ENCODE results near the gene ISM1.

Gene ISM1

DNA sequence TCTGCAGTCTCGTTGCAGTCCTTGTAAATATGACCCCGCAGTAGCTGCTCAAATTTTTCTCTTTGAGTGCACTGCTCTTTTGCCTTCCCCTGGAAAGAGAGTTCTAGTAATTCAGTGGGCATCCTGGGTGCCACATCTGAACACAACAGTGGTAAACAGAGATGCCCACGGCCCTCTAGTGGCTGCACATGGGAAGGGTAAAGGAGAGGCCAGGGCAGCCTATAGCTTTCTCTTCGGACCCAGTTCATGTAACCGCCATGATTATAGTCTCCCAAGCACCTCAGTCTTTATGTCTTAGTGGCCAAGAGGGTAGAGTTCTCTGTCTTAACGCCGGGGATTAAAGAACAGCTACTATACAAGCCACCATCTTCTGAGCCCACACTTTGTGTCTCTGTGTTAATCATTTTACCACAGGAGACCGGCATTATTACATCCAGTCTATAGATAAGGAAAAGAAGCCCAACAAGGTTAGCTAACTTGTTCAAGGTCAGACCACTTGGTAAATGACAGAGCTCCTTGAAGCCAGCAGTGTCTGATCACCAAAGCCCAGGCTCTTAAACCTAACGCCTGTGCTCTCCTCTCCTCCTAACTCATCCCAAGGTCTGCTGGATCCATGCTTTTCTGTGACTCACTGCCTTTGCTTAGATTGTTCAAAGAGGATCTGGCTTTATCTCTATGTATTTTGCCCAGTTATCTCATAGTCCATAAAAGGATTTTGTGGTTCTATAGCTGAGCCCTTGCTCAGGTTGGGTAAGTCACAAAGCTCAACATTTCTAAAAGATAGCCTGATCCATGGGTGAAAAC lies 81.8 kb downstream of the ISM1 start:
- peak in 5 of 56 donors; percentile 3 to 18 (median 6) for DNase-seq

DNA sequence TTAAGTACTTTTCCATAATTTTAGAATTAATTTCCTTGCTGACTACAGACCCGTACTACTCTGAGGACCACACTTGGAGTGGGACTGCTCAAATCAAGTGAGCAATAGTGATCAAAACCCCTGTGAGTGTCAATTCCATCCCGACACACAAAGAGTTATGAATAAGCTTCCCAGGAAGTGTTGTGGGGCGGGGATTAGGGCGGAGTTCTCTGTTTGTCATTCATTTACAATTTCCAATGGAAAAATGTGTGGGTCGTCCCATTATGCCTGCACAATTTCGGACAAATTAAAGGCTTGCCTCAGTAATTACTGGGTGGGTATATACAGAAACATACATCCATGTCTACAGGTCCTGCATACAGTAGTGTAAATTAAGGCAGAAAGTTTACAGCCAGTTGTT lies 84.2 kb downstream of the ISM1 start:
- no peak for DNase-seq

DNA sequence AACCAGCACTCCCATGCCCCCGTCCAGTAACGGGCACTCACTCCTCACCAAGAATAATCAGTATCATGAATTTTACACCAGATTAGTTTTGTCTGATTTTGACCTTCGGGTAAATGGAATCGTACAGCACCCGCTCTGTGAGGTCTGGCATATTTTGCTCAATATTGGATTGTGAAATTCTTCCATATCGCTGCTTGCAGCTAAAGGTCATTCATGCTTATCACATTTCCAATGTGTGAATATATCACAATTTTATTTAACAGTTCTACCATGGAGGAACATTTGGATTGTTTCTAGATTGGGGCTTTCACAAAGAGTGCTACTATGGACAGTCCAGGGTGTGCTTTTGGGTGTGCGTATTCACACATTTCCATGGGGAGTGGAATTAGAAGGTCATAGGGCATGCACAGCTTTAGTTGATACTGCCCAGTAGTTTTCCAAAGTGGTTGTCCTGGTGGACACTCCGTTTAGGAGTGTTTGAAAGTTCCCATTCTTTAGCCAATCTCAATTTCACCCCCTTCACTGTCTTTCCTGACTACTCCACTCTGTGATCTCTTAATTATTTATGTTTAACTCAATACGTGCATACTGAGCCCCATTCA lies 86.6 kb downstream of the ISM1 start:
- DNase-seq = no peak

DNA sequence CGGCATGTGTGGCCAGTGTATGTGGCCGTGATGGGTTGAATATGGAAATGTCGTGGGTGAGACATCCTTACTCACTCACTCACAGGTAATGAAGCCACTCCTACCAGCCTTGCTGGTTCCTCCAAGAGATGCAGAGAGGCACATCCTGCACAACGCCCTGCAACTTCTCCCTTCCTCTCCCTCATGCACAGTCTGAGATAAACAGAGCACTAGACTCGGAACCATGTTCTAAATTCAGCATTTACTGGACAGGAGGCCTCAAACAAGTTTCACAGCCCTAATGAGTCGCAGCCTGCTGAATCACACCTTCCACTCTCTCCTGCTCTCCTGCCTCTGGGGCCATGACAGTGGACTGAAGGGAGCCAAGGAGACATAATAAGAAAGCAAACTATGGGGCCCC lies 91.2 kb downstream of the ISM1 start:
- no peak for DNase-seq

DNA sequence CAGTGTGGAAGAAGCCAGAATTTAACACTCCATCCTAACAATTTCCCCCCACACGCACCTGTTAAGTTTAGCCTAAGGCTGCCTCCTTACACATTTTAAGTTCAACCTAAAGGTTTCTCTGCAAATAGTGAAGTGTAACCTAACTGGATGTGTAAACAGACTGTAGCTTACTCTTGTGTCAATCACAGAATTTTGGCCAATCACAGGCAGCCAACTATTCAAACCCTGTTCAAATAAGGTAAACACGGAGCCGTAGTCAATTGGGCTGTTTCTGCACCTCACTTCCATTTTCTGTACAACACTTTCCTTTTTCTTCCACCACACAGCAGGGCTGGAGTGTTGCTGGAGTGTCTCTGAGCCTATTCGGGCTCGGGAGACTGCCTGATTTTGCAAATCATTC lies 92.1 kb downstream of the ISM1 start:
- no peak for DNase-seq

DNA sequence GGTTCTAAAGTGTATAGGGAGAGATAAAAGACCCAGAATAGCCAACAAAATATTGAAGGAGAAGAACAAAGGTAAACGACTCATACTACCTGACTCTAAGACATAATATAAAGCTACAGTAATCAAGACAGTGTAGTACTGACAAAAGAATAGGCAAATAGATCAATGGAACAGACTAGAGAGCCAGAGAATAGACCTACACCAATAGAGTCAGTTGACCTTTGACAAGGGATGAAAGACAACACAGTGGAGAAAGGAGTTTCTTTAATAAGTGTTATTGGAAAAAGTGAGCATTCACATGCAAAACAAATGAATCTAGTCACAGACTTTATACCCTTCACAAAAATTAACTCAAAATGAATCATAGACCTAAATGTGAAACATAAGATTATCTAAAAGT lies 96.4 kb downstream of the ISM1 start:
- no peak for DNase-seq

DNA sequence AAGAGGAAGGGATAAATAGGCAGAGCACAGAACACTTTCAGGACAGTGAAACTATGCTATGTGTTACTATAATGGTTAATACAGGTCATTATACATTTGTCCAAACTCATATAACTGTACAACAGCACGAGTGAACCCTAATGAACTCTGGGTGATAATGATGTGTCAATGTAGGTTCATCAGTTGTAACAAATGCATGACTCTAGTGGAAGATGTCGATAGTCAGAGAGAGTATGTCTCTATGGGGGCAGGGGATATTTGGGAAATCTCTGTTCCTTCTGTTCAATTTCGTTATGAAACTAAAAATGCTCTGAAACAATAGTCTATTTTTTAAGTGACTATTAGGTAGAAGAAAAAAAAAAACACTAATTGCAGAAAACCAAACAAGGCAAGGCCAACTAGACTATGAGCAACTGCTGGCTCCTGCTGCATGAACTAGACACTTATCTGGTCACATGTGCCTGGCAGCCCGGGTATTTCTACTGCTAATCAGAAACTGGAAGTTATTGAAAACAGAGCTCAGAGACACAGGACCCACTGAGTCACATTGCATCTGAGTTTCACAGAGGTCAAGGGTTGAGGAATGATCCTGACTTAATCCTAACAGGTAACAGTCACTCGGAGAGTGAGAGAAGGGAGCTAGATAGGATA lies 97.9 kb downstream of the ISM1 start:
- no peak for DNase-seq

DNA sequence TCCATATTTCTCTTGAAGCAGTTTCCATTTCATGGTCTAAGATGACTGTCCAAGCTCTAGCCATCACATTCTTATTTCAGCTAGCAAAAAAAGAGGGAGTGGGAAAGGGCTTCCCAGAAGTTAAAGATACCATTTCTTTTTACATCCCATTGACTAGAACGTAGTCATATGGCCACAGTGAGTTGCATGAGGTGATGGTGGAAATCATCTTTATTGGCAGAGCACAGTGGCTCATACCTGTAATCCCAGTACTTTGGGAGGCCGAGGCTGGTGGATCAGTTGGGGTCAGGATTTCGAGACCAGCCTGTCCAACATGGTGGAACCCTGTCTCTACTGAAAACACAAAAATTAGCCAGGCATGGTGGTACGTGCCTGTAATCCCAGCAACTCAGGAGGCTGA lies 99.6 kb downstream of the ISM1 start:
- no peak for DNase-seq

DNA sequence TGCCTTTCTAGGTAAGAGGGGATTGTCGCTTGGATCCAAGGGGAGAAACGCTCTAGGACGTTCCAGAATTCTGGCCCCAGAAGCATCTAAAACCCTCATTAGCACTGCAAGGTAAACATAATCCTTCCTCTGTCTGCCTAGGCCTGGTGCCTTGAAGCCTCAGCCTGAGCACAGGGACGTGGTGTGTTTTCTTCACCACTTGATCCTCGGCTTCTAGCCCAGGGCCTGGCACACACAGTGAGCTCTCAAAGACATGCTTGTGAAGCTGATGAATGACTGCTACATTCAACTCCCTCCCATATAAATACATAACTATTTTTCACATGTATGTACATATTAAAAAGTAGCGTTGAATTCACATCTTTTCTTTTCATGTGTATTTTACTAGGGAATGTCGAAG lies 100.3 kb downstream of the ISM1 start:
- no peak for DNase-seq

DNA sequence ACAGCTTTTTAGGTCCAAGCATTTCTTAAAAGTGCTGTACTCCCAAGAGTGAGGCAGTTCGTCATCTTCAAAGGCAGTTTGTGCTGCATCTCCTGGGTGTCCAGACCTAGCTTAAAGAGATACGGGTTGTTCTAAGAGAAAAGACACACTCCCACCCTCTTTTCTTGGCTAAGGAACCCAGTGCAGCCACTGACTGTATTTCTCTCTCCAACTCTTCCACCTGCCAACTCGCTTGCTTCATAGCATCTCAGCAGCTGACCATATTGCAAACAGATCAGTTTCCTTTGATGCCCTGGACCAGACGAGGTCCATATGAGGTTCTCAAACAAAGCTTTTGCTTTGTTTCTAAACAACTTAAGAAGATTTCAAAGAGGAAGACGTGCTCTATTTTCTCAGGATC lies 101.1 kb downstream of the ISM1 start:
- DNase-seq = no peak

DNA sequence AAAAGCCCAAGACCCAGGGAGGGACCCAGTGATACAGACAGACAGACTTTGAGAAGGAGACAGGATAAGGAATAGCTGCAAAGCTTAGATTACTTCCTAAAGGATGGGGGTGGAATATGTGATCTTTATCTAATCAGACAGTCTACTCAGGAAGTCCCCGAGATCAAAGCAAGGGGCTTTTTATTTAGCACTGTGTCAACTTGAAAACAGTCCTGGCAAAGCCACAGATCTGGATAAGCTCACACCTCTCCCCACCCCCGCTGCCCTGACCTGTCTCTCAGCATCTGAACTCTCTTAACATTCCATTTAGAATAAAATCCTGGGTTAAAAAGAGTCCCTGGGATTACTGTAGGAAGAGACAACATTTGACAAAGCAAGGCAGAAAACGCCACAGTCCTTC lies 101.5 kb downstream of the ISM1 start:
- DNase-seq = no peak

DNA sequence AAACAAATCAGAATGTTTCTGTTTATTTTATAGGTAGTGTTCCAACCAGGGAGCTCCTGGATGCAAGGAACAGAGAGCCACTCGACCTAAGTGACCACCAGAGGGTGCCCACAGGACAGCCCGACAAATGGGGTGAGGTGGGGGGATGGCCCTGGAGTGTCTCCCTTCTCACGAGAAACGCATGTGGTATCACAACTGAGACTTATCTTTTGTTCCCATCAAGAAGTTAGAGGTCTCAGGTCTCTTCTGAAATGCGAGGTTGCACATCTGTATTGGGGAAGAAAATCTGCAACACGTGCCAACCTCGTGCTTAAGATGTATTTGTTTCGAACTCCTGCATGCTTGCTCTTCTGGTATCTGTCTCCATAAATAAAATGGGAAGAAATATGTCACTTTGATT lies 104.0 kb downstream of the ISM1 start:
- DNase-seq = no peak

DNA sequence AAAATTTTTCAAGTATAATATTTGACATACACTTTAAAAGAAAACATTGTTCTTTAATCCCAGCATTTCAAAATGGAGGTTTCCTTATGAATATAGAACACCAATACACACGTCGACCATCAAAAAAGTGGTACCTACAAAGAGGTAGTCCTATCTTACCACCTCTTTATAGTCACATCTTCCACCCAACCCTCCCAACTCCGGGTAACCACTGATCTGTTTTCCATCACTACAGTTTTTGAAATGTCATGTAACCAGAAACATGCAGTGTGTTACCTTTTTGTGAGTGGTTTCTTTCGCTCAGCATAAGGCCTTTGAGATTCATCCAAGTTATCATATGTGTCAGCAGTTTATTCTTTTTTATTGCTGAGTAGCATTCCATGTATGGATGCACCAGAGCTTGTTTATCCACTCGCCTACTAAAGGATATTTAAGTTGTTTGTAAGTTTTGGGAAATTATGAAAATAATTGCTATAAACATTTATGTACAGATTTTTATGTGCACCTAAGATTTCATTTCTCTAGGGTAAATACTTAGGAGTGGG lies 104.8 kb downstream of the ISM1 start:
- DNase-seq = no peak

DNA sequence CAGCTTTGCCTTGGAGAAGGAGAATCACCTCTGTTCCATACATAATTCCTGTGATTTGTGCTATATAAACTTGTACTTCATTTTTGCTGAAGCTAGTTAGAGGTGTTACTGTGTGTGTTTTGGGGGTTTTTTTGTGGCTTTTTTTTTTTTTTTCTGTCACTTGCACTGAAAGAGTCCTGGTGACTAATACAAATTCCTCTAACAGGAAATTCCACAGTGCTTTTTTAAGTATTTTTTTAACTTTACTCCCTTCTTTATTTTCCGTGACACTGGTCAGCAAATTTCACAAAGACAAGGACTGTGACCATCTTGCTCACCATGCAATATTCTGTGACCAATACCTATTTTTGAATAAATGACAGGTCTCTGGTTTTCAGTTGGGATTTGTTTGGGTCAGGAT lies 110.5 kb downstream of the ISM1 start:
- DNase-seq = no peak

DNA sequence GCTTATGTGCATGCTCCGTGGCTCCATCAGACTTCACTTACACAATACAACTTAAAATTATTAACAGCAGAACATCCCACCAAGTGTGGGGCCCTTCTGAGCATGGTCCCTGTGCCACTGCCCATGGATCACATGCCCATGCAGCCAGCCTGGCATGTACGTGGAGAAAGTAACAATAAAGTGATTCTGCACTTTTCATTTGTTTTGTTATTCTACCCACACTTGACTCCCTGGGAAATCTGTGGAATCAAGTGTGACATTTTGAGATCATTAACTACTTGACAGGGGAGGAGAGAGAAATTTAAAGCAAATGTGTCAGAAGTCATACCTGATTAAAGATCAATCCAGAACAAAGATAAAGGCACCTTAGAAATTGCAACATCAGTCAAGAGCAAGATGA lies 112.0 kb downstream of the ISM1 start:
- no peak for DNase-seq

DNA sequence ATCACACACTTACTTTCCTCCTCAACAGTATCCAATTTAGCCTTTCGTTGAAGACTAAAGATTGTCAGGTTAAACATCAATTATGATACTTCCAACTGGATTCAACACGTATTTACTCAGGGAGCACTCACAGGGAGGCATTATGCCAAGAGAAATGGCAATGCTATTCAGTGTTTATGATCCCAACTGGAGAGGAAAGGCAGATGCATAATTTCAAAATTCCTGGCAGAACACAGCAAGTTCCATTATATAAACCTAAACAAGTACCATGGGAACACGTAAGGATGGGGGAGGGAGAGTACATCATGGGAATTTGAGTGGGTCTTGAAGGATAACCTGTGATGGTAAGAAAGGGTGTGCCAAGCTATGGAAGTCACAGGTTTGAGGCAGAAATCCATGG lies 112.7 kb downstream of the ISM1 start:
- DNase-seq = no peak

DNA sequence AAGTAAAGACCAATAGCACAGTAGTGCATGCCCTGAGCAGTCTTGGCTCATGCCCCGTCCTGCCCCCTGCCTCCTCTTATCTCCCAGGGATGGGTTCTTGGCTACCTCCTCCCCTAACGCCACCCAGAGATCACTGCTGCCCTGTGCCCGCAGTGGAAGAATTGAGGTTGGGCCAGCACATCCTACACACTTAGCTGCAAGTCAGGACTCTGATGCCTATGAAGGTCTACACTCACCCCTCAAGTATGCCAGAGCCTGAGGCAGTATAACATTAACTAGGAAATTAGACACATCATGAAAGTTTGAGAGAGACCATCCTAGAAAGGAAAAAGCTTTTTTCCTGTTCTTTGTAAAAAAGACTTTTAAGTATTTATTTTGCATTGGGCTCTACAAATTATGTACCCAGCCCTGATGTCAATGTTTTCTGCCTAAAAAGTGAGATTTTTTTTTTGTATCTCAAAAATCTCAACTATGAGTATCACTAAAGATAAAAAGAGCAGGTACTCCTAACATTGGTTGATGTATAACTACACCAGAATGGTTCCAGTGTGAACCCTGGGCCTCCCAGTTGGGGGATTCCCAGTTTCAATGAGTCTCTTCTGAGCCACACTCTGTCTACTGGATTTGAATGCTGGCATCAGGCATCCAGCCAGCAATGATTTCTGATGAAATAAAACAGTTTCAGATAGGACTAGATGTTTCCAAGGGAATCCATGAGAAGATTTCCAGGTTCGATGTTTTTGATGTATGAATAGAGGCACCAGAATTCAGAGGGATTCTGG lies 115.4 kb downstream of the ISM1 start:
- no peak for DNase-seq

DNA sequence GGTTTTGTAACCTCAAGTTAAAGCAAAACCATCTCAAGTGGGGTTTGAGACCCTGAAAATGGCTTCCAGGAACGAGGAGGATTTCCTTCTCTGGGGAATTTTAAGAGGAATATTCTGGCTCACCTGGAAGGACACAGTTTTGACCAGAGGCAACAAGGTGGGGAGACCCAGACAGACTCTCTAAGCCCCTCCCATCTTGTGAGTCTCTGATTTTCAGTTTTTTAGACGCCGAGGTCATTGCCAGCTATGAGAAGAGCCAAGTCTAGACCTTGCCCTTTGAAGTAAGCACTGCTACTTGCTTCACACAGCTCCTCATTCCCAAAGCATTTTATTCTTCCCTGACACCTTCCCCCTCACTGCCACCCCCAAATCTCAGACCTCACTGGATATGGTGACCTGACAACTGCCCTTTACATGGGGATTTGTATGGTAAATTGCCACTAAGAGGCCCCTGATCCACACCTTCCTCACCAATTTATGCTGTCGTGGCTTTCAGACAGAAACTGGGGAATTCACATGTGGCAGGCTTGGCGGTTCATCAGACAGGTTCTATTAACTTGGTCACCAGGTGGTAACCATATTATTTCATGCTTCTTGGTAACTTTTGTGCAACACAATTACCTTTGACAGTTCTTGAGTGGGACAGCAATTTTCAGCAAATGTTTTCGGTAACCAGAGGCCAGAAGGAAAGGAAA lies 116.2 kb downstream of the ISM1 start:
- no peak for DNase-seq

DNA sequence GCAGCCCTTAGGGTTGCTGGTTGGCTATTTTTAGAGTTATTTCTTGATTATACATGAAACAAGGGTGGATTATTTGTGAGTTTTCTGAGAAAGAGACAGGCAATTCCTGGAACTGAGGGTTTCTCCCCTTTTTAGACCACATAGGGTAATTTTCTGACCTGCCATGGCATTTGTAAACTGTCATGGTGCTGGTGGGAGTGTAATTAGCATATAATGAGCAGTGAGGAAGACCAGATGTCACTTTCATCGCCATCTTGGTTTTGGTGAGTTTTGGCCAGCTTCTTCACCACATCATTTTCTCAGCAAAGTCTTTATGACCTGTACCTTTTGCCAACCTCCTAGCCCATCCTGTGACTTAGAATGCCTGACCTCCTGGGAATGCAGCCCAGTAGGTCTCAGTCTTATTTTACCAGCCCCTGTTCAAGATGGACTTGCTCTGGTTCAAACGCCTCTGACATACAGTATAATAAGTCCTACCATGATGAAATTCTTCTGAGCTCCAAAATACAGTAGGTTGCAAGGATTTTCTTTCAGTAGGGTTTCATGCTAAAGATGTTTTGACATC lies 117.1 kb downstream of the ISM1 start:
- DNase-seq = no peak

DNA sequence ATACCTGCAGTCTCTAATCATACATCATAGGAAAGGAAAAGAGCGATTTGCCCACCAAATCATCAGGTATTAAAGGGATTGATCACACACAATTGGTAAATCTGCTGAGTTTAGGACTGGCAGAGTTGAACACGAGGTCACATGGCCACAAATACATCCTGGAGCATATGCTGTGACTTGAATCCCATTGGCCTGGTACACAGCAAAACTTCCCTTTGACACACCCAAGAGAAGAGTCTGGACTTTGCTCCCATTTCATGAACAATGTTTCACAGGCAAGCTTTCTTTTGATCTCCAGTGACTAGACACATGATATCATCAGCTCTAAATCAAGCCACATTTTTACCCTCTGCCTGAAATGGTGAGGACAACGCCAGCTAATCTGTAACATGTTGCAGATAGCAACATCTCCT lies 117.9 kb downstream of the ISM1 start:
- DNase-seq = no peak

DNA sequence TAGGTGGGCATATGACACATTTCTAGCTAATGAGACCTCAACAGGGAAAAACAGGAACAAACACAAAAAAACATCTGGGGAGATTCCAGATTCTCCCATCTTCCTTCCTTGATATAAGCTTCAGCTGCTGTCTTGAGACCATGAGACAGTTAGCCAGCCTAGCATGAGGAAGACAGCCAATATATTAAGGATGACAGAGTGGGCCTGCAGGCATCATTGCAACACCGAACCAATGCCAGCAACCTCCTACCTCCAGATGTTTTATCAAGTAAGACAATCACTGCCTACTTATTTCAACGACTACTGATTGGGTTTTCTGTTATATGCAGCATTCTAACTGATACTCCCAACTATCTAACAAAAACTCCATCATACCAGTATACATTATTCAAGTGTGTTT lies 119.0 kb downstream of the ISM1 start:
- DNase-seq = no peak
